Left ventricle myocardium inferior (tissue), 1 donor: ENCODE results near the gene SHB. TPM values are rescaled to one million over a fixed set of nuclear protein-coding genes. Genes with fewer than 3 reads are reported as not detected.

ENCODE experiments used
- DNase-seq: peaks from one replicate; pipeline ENCODE4 v3.0.0-alpha.2; 2020
- H3K27ac ChIP-seq: fragments of 200-600 bp; replicated peaks from 2 replicates; pipeline ENCODE4 v1.8.0; 2021
- H3K27me3 ChIP-seq: fragments of 200-600 bp; 2 replicates; pipeline ENCODE4 v1.8.0; 2021; ENCODE audit warnings: low read depth
- H3K36me3 ChIP-seq: fragments of 200-600 bp; 2 replicates; pipeline ENCODE4 v1.8.0; 2021
- H3K4me1 ChIP-seq: fragments of 200-600 bp; 2 replicates; pipeline ENCODE4 v1.8.0; 2021
- H3K4me3 ChIP-seq: fragments of 200-600 bp; 2 replicates; pipeline ENCODE4 v1.8.0; 2021; ENCODE audit warnings: mild to moderate bottlenecking, moderate library complexity
- H3K9me3 ChIP-seq: fragments of 200-600 bp; replicated peaks from 2 replicates; pipeline ENCODE4 v1.8.0; 2021
- intact Hi-C: fragments of 100-400 bp; cut with micrococcal nuclease; formaldehyde crosslinking; loops from one replicate; pipeline ENCODE4 v1.11.0; 2022
- total RNA-seq: library from RNA; stranded (reverse); fragmentation: NEBNext Ultra II Directional; extraction: Animal tissue kit (Norgen Biotek cat#: 25700); gene quantifications from one replicate; pipeline ENCODE4 v1.2.1, GENCODE V29; 2021
- TF ChIP-seq, protein P1 (sequence below): fragments of 200-600 bp; IDR thresholded peaks from 2 replicates; pipeline ENCODE4 v1.8.0; 2021; ENCODE audit warnings: antibody characterized with exemption, mild to moderate bottlenecking, borderline replicate concordance
- donor health status: DM: no; HTN: yes; CAD: no; lungs with severe emphysema.

The SHB gene
- total RNA-seq, 1 donor from 2014 or later = 19.4 TPM

DNA sequence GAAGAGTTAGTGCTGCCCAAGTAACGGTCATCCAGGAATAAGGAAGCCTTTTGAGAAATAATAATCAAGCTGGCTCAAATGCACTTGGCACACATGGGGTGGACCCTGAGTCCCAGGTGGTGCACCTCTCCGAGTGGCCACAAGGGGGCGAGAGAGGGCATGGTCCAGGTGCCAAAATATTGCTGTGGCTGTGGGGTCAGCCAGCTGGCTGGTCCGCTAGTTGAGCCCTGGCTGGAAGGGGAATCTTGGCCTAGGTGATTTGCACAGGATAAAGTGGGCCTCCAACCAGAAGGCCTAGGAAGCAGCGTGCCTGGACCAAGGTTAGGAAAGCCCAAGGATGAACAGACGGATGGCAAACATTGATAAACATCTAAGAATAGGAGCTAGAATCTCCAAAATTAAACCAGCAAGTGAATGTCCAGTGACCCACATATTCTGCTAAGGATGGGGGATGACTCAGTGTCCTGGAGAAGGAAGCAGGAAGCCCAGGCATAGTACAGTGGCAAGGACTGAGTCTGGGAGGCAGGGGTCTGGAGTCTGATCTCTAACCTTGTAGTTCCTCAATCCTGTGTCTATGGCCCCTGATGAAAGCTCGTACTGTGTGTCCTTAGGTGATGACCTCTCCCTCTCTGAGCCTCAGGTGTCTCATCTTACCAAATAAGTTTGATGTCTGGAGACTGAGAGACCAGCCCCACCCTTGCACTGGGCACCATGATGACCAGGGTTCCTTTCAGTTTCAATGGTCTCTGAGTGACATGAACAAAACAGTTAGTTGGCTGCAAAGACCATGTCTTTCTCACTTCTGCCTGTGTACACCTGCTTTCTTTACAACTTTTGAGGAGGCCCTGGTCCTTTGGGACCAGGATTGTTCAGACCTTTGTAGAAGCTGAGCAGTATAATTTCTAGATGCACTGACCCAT lies 19.2 kb upstream of the SHB start:
- Histone ChIP-seq H3K4me3 (no peak overlapping the region), H3K27ac (no peak overlapping the region), H3K4me1 (peaks cover 19% of the 10 kb centered on the region), H3K27me3 (no peaks in the 10 kb centered on the region), H3K36me3 (no peaks in the 10 kb centered on the region), H3K9me3 (no peaks in the 10 kb centered on the region)
- TF ChIP-seq, protein P1, sequence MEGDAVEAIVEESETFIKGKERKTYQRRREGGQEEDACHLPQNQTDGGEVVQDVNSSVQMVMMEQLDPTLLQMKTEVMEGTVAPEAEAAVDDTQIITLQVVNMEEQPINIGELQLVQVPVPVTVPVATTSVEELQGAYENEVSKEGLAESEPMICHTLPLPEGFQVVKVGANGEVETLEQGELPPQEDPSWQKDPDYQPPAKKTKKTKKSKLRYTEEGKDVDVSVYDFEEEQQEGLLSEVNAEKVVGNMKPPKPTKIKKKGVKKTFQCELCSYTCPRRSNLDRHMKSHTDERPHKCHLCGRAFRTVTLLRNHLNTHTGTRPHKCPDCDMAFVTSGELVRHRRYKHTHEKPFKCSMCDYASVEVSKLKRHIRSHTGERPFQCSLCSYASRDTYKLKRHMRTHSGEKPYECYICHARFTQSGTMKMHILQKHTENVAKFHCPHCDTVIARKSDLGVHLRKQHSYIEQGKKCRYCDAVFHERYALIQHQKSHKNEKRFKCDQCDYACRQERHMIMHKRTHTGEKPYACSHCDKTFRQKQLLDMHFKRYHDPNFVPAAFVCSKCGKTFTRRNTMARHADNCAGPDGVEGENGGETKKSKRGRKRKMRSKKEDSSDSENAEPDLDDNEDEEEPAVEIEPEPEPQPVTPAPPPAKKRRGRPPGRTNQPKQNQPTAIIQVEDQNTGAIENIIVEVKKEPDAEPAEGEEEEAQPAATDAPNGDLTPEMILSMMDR = peak; percentile 97
- intact Hi-C loops = loop anchor here (10.0 kb wide), 1 partner anchor 77 kb away; no protein-coding TSS in a partner anchor
- DNase-seq = peak; percentile 74

GRCh38 chr9:38086496-38086895 lies 17.5 kb upstream of the SHB start:
- Histone ChIP-seq H3K27me3 (no peaks in the 10 kb centered on the region), H3K36me3 (no peaks in the 10 kb centered on the region), H3K9me3 (no peaks in the 10 kb centered on the region), H3K4me3 (no peak overlapping the region), H3K27ac (no peak overlapping the region), H3K4me1 (peaks cover 30% of the 10 kb centered on the region)
- TF ChIP-seq, protein P1 = no peak
- intact Hi-C loops = loop anchor here (10.0 kb wide), 1 partner anchor 78 kb away; no protein-coding TSS in a partner anchor
- no peak for DNase-seq

GRCh38 chr9:38085308-38085707 lies 16.3 kb upstream of the SHB start:
- TF ChIP-seq, protein P1 = no peak
- Histone ChIP-seq H3K4me1 (peaks cover 30% of the 10 kb centered on the region), H3K4me3 (no peak overlapping the region), H3K27ac (no peak overlapping the region), H3K27me3 (no peaks in the 10 kb centered on the region), H3K9me3 (no peaks in the 10 kb centered on the region), H3K36me3 (no peaks in the 10 kb centered on the region)
- no peak for DNase-seq
- intact Hi-C loops = loop anchor here (10.0 kb wide), 1 partner anchor 79 kb away; no protein-coding TSS in a partner anchor

GRCh38 chr9:38084556-38084880 lies 15.5 kb upstream of the SHB start:
- Histone ChIP-seq H3K9me3 (no peaks in the 10 kb centered on the region), H3K4me3 (no peak overlapping the region), H3K27me3 (no peaks in the 10 kb centered on the region), H3K4me1 (peaks cover 30% of the 10 kb centered on the region), H3K27ac (no peak overlapping the region), H3K36me3 (no peaks in the 10 kb centered on the region)
- no peak for DNase-seq
- intact Hi-C loops = loop anchor here (10.0 kb wide), 1 partner anchor 80 kb away; no protein-coding TSS in a partner anchor
- TF ChIP-seq, protein P1 = no peak

- Histone ChIP-seq H3K4me3 (no peak overlapping the region), H3K27ac (no peak overlapping the region), H3K9me3 (no peaks in the 10 kb centered on the region), H3K4me1 (peaks cover 30% of the 10 kb centered on the region), H3K36me3 (no peaks in the 10 kb centered on the region), H3K27me3 (no peaks in the 10 kb centered on the region)
- intact Hi-C loops = loop anchor here (10.0 kb wide), 1 partner anchor 81 kb away; no protein-coding TSS in a partner anchor
- TF ChIP-seq, protein P1 = no peak
- DNase-seq = no peak
Measured at GRCh38 chr9:38083858-38084555, 15.0 kb upstream of the SHB start.
